A375 (cell line): ENCODE measurements around the gene HTR1A. TPM values are rescaled to one million over a fixed set of nuclear protein-coding genes. Genes with fewer than 3 reads are reported as not detected.

ENCODE experiments used
- total RNA-seq: library from RNA; depleted of rRNA; stranded (reverse); fragments of >200 nt; shearing (Covaris generic); gene quantifications from 2 replicates; pipeline ENCODE4 v1.2.3, GENCODE V29; 2014; rRNA removed

Gene HTR1A
- not detected in 2 replicates for total RNA-seq

DNA sequence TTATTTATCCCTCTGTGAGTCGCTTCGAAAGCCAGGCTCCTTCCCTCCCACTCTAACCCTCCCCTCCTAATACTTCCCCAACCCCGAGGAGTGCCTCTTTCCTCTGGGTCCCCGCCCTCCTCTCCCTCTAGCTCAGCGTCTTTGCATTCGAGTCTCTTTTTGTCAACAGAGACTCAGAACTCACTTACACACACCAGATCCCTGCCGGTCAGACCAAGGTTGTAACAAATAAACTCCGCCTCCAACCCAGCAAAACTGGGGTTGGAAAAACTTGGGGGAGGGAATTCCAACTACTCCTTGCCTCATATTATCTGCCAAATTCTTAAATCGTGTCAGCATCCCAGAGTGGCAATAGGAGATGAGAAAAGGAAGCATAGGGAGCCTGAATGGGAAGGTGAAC is at the start of gene HTR1A:
TSS of gene HTR1A (minus strand) at position 167 of the 400 bp plus-strand sequence. CDS start 726 bp downstream, outside the sequence.

Other genes with a start within 250 kb of the HTR1A start
- gene RNF180, start 203.4 kb upstream of the HTR1A start, total RNA-seq = 3.0 and 3.5 TPM in 2 replicates